Astrocyte (in vitro differentiated cells and primary cell): ENCODE results near the gene PLEKHA4. TPM values are rescaled to one million over a fixed set of nuclear protein-coding genes. Genes with fewer than 3 reads are reported as not detected.

ENCODE experiments used
- DNase-seq: peaks from one replicate; pipeline ENCODE4 v3.0.0-alpha.2; 2010; ENCODE audit warnings: low read depth
- FAIRE-seq: peaks from 2 replicates; lab custom pipeline; 2011; peaks lifted over from hg19 to GRCh38; lab: Jason Lieb, UNC
- H2AFZ ChIP-seq: 2 replicates; pipeline ENCODE4 v1.6.0; 2012; ENCODE audit warnings: low read depth, low read length, inconsistent platforms
- H3K27ac ChIP-seq: 2 replicates; pipeline ENCODE4 v1.5.1; 2011; ENCODE audit warnings: low read depth, low read length, inconsistent platforms
- H3K27me3 ChIP-seq: 2 replicates; pipeline ENCODE4 v1.6.0; 2011; ENCODE audit warnings: low read length, inconsistent platforms; ENCODE audit not compliant: insufficient read depth
- H3K36me3 ChIP-seq: 2 replicates; pipeline ENCODE4 v1.5.1; 2011; ENCODE audit warnings: low read length, inconsistent platforms; ENCODE audit not compliant: insufficient read depth
- H3K4me1 ChIP-seq: 2 replicates; pipeline ENCODE4 v1.5.1; 2011; ENCODE audit warnings: low read length, inconsistent platforms; ENCODE audit not compliant: insufficient read depth
- H3K4me2 ChIP-seq: 2 replicates; pipeline ENCODE4 v1.6.0; 2012; ENCODE audit warnings: low read length, inconsistent platforms
- H3K4me3 ChIP-seq: 2 replicates; pipeline ENCODE4 v1.5.1; 2011; ENCODE audit warnings: low read depth, mild to moderate bottlenecking, low read length, inconsistent platforms; ENCODE audit not compliant: insufficient read depth
- H3K79me2 ChIP-seq: 2 replicates; pipeline ENCODE4 v1.6.0; 2012; ENCODE audit warnings: mild to moderate bottlenecking, low read length, inconsistent platforms; ENCODE audit not compliant: insufficient read depth
- H3K9ac ChIP-seq: 2 replicates; pipeline ENCODE4 v1.6.0; 2012; ENCODE audit warnings: mild to moderate bottlenecking, low read length, inconsistent platforms
- H3K9me3 ChIP-seq: 2 replicates; pipeline ENCODE4 v1.5.1; 2012; ENCODE audit warnings: low read depth, mild to moderate bottlenecking, low read length, inconsistent platforms; ENCODE audit not compliant: insufficient read depth
- H4K20me1 ChIP-seq: 2 replicates; pipeline ENCODE4 v1.6.0; 2012; ENCODE audit warnings: low read length, inconsistent platforms; ENCODE audit not compliant: insufficient read depth
- H3K27ac Mint-ChIP-seq: one replicate; pipeline ENCODE4 v1.8.0; 2021; ENCODE audit warnings: mild to moderate bottlenecking, mixed read lengths; ENCODE audit not compliant: unreplicated experiment
- H3K27me3 Mint-ChIP-seq: one replicate; pipeline ENCODE4 v1.8.0; 2021; ENCODE audit warnings: low read depth, mixed read lengths; ENCODE audit not compliant: unreplicated experiment
- H3K36me3 Mint-ChIP-seq: one replicate; pipeline ENCODE4 v1.8.0; 2021; ENCODE audit warnings: low read depth, mixed read lengths; ENCODE audit not compliant: unreplicated experiment
- H3K4me1 Mint-ChIP-seq: one replicate; pipeline ENCODE4 v1.8.0; 2021; ENCODE audit warnings: low read depth, mixed read lengths; ENCODE audit not compliant: unreplicated experiment
- H3K4me3 Mint-ChIP-seq: one replicate; pipeline ENCODE4 v1.8.0; 2021; ENCODE audit warnings: mild to moderate bottlenecking, moderate library complexity, mixed read lengths; ENCODE audit not compliant: unreplicated experiment
- H3K9me3 Mint-ChIP-seq: one replicate; pipeline ENCODE4 v1.8.0; 2021; ENCODE audit warnings: mild to moderate bottlenecking, mixed read lengths; ENCODE audit not compliant: unreplicated experiment
- CTCF ChIP-seq: IDR thresholded peaks from 2 replicates; pipeline ENCODE4 v1.5.1; 2011; ENCODE audit warnings: low read depth, mild to moderate bottlenecking, inconsistent platforms, low read length, moderate library complexity; ENCODE audit not compliant: insufficient read depth
- EZH2 ChIP-seq: IDR thresholded peaks from 2 replicates; pipeline ENCODE4 v1.6.1; 2012; ENCODE audit warnings: mild to moderate bottlenecking, low read length, inconsistent platforms; ENCODE audit not compliant: insufficient read depth
- total RNA-seq: library from RNA; stranded (reverse); gene quantifications from 2 replicates; pipeline ENCODE4 v1.2.1, GENCODE V29; 2021

PLEKHA4 gene
- total RNA-seq, 1 donor from 2014 or later = 27.5 TPM

DNA sequence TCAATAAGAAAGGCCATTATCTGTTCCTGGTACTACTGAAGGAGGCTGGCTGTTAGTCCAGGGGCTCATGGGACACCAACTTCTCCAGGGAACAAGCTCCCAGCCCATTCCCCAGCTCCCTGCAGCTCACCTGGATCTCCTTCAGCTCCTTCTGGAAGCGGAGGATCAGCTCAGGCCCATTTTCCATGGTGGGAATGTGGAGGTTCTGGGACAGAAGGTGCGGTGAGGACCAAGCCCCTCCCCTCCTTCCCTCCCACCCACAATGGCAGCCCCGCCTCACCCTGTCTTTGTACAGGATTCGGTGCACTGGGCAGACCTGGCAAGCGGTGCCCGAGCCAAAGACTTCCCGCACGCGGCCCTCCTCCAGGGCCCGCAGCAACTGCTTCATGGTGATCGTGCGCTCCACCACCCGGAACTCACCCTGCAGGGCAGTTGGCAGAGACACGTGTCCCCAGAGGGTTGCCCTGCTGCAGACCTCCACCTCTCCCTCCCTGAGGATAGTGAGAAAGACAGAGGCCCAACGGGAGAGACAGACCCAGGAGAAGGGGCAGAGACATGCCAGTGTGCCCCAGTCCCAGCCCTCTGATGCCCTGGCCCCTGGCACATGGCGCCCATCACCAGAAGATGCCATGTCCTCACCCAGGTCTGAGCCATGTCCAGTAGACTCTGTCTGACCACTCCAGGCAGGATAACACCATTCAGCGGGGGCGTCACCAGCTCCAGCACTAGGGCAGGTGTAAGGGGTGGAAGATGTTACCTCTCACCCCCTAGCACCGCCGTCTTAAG lies 71.9 kb downstream of the PLEKHA4 start:
- no peak overlapping the region for H3K4me2 ChIP-seq
- no peaks in the 10 kb centered on the region for H3K27me3 ChIP-seq
- no peaks in the 10 kb centered on the region for H3K9me3 ChIP-seq
- no peak overlapping the region for H3K4me3 Mint-ChIP-seq
- H3K27me3 Mint-ChIP-seq = no peaks in the 10 kb centered on the region
- TF ChIP-seq EZH2 (no peak), CTCF (no peak)
- no peak for FAIRE-seq
- no peak overlapping the region for H2AFZ ChIP-seq
- H3K4me1 ChIP-seq = peaks cover 12% of the 10 kb centered on the region
- H3K4me3 ChIP-seq = no peak overlapping the region
- no peak overlapping the region for H3K27ac Mint-ChIP-seq
- H3K79me2 ChIP-seq = no peaks in the 10 kb centered on the region
- H3K4me1 Mint-ChIP-seq = no peaks in the 10 kb centered on the region
- no peaks in the 10 kb centered on the region for H4K20me1 ChIP-seq
- H3K36me3 ChIP-seq = no peaks in the 10 kb centered on the region
- H3K27ac ChIP-seq = no peak overlapping the region
- DNase-seq = no peak
- H3K9me3 Mint-ChIP-seq = no peaks in the 10 kb centered on the region
- peaks cover 1% of the 10 kb centered on the region for H3K36me3 Mint-ChIP-seq
- H3K9ac ChIP-seq = no peak overlapping the region

DNA sequence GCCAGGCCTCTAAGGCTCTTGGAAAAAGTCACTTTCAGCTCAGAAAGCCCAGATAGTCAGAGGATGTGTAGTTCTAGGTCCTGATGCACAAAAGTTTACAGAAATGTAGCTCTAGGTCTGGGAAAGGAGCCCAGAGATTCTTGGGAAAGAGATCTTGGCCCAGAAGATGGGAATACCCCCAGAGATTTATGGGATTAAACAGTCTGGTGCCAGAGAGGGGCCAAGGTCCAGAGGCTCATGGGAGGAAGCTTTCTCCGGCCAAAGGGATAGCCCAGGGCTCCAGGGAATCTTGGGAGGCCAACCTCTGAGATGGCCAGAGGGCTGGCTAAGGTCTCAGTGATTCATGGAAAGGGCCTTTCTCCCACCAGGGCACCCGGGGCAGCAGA lies 72.7 kb downstream of the PLEKHA4 start:
- Histone ChIP-seq H3K4me1 (peaks cover 12% of the 10 kb centered on the region), H4K20me1 (no peaks in the 10 kb centered on the region), H3K9me3 (no peaks in the 10 kb centered on the region), H3K9ac (peak overlapping the region; percentile 83), H3K79me2 (no peaks in the 10 kb centered on the region), H2AFZ (no peak overlapping the region), H3K4me2 (no peak overlapping the region), H3K36me3 (no peaks in the 10 kb centered on the region), H3K27me3 (no peaks in the 10 kb centered on the region), H3K4me3 (no peak overlapping the region), H3K27ac (no peak overlapping the region)
- FAIRE-seq (no peak), DNase-seq (no peak)
- no peaks in the 10 kb centered on the region for H3K27me3 Mint-ChIP-seq
- no peaks in the 10 kb centered on the region for H3K4me1 Mint-ChIP-seq
- TF ChIP-seq EZH2 (no peak), CTCF (no peak)
- peak overlapping the region; percentile 85 for H3K4me3 Mint-ChIP-seq
- H3K36me3 Mint-ChIP-seq = peaks cover 1% of the 10 kb centered on the region
- no peaks in the 10 kb centered on the region for H3K9me3 Mint-ChIP-seq
- peak overlapping the region; percentile 96 for H3K27ac Mint-ChIP-seq
